GM21381 (cell line): ENCODE data around the gene PIM3.
A peak's percentile ranks its signal among the peaks of the same experiment; 100 is the strongest.

Source experiments
- ATAC-seq: cut with Tn5 transposase; IDR thresholded peaks from one replicate; pipeline ENCODE4 v1.9.1; 2021; ENCODE audit warnings: mild to moderate bottlenecking, moderate library complexity; ENCODE audit not compliant: unreplicated experiment

Gene PIM3

GRCh38 chr22:49954354-49954753, 6.2 kb upstream of the PIM3 start:
- ATAC-seq: no peak

DNA sequence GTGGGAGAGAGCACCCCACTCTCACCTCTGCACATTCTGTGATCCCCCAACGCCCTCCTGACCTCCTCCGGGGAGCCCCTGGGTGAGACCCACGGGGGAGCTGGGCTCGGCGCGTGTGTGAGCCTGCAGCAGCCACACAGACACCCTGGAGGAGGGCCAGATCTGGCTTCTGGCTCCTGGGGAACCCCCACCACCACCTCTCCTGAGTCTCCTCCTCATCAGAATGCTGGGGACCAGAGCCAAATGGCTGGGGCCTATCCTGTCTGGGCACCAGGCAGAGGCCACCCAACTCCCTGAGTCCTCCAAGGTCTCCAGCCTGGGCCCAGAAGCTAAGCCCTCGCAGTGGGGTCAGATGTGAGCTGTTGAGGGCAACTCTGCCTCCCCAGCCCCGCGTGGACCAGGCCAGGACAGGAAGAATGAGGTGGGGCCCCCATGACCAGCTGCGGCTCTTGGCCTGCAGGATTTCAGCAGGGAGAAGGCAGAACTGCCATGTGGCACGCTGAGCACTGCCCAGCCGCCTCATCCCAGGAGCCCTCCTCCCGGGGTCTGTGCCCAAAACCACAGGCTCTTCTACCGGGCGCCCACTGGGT, 5.5 kb upstream of the PIM3 start:
- no peak for ATAC-seq

DNA sequence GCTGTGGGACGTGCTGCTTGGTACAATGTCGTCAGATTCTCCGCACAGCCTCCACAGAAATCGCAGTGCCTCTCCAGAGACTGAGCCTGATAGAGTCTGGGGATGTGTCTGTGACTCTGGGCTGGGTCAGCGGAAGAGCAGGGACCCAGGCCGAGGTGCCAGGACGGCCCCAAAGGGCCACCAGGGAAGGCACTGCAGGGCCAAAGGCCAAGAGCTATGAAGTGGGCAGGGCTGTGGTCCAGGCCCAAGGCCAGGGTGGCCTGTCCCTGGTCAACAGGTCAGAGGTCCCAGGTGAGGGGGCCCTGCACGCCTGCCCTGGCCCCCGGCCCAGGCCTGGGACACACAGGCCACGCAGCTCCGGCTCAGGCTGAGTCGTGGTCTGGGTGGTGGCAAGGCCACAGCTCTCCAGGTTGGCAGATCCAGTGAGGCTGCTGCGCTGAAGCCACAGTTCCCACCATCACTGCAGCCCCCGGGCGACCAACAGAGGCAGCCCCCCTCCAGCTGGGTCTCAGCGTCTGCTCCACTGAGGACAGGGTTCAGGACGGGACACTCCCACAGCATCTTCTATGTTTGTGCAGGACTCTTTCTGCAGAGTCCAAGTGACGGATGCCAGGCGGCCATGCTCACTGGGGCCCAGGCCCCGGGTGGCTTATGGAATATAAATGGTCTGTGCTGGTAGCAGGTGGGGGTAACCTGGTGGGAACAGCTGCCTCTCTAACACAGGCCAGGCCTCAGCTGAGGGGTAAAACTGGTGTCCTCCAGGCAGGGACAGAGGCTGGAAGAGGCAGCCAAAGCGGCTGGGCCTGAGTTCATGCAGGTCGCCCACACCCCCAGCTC, 4.8 kb upstream of the PIM3 start:
- ATAC-seq: no peak

DNA sequence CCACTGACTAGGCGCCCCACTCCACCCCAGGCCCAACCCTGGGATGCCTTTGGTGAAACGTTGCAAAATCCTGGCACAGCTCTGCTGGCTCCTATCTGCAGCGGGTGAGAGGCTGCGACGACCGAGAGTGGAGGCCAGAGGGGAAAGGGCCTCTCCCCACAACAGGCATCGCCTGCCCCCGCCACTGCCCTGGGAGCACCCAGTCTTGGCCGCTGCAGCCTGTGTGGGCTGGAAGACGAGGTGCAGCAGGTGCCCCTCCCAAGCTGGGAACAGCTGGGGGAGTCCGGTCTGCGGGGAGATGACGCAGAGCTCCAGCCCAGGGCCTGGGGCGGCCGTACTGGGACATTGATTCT, 4.2 kb upstream of the PIM3 start:
- ATAC-seq: no peak

- ATAC-seq: no peak
Observed at GRCh38 chr22:49956914-49957825, 3.4 kb upstream of the PIM3 start.

- ATAC-seq: no peak
Observed at GRCh38 chr22:49957826-49958365, 2.7 kb upstream of the PIM3 start.

- no peak for ATAC-seq
Observed at GRCh38 chr22:49958366-49958921, 2.1 kb upstream of the PIM3 start.

DNA sequence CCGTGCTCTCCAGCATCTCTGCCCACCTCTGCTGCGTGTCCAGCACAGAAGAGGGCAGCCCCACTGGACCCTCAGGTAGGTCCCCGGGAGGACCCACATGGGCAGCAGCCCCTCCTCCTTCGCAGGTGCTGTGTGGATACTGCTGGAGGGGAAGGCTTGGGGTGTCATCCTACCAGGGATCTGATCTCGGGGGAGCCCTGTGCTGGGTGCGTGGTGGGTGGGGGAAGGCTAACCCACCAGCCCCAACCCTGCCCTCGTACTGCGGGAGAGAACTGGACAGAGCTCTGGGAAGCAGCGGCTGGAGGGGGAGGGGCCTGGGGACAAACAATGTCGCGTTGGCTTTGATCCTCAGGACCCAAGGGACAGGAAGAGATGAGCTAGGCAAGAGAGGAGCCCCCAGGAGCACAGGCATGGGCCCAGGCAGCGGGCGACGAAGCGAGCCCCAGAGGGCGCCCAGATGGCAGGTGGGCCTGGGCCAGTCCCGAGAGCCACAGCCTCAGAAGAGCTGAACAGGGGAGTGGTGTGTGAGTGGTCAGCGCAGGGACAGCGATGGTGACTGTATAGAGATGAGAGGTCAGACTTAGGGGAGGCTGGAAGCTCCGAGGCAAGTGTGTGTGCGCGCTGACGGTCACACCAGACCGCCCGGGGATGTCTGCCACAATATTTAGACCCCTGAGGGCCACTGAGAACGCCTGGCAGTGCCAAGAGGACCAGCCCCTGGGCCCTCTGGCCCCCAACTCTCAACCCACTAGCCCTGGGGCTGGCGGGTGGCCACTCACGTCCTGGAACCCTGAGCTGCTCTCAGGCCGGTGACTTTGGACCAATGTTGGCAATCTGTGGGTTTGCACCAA, 1.4 kb upstream of the PIM3 start:
- no peak for ATAC-seq

- peak; percentile 10 for ATAC-seq
Observed at GRCh38 chr22:49959782-49960158, 802 bp upstream of the PIM3 start.

DNA sequence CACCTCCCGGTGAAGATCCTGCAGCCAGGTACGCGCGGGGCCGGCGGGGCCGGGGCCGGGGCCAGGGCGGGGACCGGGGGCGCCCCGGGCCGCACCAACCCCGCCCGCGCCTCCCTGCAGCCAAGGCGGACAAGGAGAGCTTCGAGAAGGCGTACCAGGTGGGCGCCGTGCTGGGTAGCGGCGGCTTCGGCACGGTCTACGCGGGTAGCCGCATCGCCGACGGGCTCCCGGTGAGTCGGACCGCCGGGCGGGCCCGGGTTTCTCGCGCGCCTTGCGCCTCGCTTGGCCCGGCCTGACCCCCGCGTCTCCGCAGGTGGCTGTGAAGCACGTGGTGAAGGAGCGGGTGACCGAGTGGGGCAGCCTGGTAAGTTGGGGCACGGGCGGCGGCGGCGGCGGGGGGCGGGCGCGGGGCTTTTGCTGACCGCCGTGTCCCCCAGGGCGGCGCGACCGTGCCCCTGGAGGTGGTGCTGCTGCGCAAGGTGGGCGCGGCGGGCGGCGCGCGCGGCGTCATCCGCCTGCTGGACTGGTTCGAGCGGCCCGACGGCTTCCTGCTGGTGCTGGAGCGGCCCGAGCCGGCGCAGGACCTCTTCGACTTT, 531 bp downstream of the PIM3 start:
- no peak for ATAC-seq

DNA sequence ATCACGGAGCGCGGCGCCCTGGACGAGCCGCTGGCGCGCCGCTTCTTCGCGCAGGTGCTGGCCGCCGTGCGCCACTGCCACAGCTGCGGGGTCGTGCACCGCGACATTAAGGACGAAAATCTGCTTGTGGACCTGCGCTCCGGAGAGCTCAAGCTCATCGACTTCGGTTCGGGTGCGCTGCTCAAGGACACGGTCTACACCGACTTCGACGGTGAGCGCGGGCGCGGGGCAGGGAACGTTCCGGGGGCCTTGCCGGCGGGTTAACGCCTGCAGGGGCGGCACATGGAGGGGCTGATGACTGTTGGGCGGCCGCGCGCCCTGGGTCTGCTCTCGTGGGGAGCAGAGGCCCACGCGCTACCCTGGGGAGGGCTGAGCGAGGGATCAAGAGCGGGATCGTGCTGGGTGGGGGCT, 1.0 kb downstream of the PIM3 start:
- no peak for ATAC-seq

- no peak for ATAC-seq
Observed at GRCh38 chr22:49962012-49962750, 1.6 kb downstream of the PIM3 start.

GRCh38 chr22:49962751-49963646, 2.4 kb downstream of the PIM3 start:
- ATAC-seq: no peak

DNA sequence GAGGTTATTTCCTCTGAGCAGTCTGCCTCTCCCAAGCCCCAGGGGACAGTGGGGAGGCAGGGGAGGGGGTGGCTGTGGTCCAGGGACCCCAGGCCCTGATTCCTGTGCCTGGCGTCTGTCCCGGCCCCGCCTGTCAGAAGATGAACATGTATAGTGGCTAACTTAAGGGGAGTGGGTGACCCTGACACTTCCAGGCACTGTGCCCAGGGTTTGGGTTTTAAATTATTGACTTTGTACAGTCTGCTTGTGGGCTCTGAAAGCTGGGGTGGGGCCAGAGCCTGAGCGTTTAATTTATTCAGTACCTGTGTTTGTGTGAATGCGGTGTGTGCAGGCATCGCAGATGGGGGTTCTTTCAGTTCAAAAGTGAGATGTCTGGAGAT, 3.1 kb downstream of the PIM3 start:
- ATAC-seq: no peak

- ATAC-seq: no peak
Observed at GRCh38 chr22:49964136-49965090, 3.8 kb downstream of the PIM3 start.

DNA sequence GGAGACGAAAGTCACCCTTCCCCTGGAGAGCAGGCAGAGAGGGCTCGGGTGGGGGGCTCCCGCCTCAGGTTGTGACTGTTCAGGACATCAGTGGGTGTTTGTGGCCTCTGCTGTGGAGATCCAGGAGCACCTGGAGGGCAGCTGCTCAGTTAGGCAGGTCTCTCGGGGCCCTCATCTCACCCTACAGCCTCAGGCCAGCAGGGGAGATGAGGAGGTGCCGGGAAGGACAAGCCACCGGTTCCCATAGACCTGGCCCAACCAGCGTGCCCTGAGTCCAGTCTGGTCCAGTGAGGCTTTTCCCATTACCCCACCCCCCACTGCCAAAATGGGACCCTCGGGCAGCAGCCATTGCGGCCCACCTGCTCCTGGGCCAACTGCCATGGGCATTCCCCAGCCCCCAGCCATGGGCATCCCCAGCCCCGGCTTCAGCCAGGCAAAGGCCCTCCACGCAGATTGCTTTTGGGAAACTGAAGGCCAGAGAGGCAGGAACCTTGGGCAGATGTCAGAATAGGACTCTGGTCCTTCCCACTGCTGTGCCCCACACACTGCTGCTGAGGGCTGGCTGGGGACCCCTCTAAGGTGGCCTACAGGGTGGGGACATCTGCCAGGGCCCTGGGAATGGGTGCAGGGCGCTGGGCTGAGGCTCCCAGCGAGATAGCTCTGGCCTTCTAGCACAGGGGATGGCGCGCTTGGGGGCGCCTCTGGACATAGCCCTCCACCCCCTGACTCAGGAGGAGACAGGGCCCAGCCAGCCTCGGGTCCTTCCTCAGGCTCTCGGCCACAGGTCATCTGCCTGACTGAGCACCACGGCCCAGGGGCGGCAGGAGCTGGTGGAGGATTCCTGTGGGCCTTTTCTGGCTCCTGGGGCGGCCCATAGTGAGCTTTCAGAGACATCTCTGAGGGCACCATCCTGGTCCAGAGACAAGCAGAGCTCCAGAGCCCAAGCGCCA, 4.8 kb downstream of the PIM3 start:
- ATAC-seq: no peak
